Subcutaneous adipose tissue (tissue), 4 donors: Measurements from ENCODE around the gene NINL. TPM values are rescaled to one million over a fixed set of nuclear protein-coding genes. Genes with fewer than 3 reads are reported as not detected.

ENCODE experiments used
- total RNA-seq, 4 donors: library from RNA; depleted of rRNA; stranded (reverse); fragments of >200 nt; gene quantifications; one replicate each; pipeline ENCODE4 v1.1.0, GENCODE V29; 2016
- TF ChIP-seq, protein P1 (sequence below): fragments of 450-650 bp; IDR thresholded peaks from one replicate; pipeline ENCODE4 v1.5.1; 2016; ENCODE audit warnings: low read depth, mild to moderate bottlenecking, control low read depth, antibody characterized with exemption, moderate library complexity

NINL gene
- total RNA-seq, 4 donors from 2014 or later, result 4.6 to 10.0 (median 4.8) TPM

- TF ChIP-seq, protein P1, sequence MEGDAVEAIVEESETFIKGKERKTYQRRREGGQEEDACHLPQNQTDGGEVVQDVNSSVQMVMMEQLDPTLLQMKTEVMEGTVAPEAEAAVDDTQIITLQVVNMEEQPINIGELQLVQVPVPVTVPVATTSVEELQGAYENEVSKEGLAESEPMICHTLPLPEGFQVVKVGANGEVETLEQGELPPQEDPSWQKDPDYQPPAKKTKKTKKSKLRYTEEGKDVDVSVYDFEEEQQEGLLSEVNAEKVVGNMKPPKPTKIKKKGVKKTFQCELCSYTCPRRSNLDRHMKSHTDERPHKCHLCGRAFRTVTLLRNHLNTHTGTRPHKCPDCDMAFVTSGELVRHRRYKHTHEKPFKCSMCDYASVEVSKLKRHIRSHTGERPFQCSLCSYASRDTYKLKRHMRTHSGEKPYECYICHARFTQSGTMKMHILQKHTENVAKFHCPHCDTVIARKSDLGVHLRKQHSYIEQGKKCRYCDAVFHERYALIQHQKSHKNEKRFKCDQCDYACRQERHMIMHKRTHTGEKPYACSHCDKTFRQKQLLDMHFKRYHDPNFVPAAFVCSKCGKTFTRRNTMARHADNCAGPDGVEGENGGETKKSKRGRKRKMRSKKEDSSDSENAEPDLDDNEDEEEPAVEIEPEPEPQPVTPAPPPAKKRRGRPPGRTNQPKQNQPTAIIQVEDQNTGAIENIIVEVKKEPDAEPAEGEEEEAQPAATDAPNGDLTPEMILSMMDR, result no peak
These were observed 37.9 kb upstream of the NINL start for GRCh38 chr20:25623225-25623735.

DNA sequence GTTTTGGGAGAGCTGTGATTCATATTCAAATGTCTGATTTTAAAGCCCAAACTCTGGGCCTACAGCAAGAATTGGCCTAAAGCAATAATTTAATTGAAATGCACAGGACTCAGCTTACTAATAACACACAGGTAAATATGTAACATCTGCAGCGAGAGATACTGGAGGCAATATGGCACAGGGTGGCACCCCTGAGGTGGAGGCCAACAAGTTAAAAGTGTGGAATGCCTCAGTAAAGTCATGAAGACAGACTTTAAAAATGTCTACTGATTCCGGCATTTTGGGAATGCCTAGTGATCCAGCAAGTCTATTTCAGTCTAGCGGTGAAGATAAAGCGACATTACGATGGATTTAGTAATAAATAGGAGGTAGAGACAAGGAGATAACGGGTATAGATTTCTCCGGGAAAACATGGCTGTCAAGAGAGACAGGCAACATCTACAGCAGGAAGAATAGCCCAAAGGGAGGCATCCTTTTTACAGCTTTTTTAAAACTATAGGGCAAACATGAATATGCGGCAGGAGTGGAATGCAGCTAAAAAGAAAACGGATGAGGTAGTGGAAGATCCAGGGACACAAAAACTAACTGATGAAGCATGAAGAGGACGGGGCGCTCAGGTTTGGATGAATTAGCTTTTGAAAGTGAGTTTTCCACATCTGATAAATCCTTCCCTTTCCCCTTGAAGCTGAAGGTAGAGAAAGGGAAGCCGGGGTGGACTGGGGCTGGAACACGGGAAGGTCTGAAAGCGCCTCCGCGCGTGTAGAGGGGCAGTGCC lies 37.3 kb upstream of the NINL start:
- TF ChIP-seq, protein P1, result no peak

- TF ChIP-seq, protein P1, result no peak
These were observed 36.7 kb upstream of the NINL start for GRCh38 chr20:25622049-25622448.

- TF ChIP-seq, protein P1, result no peak
These were observed 34.2 kb upstream of the NINL start for GRCh38 chr20:25619514-25619913.

GRCh38 chr20:25608774-25609173 lies 23.4 kb upstream of the NINL start:
- TF ChIP-seq, protein P1, result no peak

- TF ChIP-seq, protein P1, result no peak
These were observed 20.9 kb upstream of the NINL start for GRCh38 chr20:25606094-25606695.

GRCh38 chr20:25605148-25605547 lies 19.8 kb upstream of the NINL start:
- TF ChIP-seq, protein P1, result no peak
